ENCODE results near the gene PDE2A. TPM values are rescaled to one million over a fixed set of nuclear protein-coding genes. Genes with fewer than 3 reads are reported as not detected.

PDE2A gene
- total RNA-seq, 6 donors from 2014 or later: 4.7 to 46.1 (median 16.7) TPM

GRCh38 chr11:72688486-72688885 lies 14.3 kb upstream of the PDE2A start:
- Histone ChIP-seq H3K9me3 (no peaks in the 10 kb centered on the region), H3K27me3 (no peaks in the 10 kb centered on the region), H3K27ac (no peak overlapping the region), H3K4me1 (peaks cover 4 to 15% (median 10%) of the 10 kb centered on the region in 4 donors), H3K4me3 (no peak overlapping the region), H3K36me3 (peaks cover 33 to 97% (median 88%) of the 10 kb centered on the region in 4 donors)
- ATAC-seq (ENCODE audit: low FRiP score in 2 of 2) (no peak), DNase-seq (no peak)
- 86 to 91% methylated on average over 6 to 7 of the region's 7 CpGs for WGBS, 2 donors
- TF ChIP-seq POLR2AphosphoS5 (IDR thresholded peaks at IDR 0.05): no peak
- TF ChIP-seq CTCF (IDR thresholded peaks at IDR 0.05): no peak
- no peak for TF ChIP-seq EP300 (IDR thresholded peaks at IDR 0.05)

GRCh38 chr11:72687326-72687725 lies 13.1 kb upstream of the PDE2A start:
- Histone ChIP-seq H3K9me3 (no peaks in the 10 kb centered on the region), H3K36me3 (peaks cover 22 to 91% (median 77%) of the 10 kb centered on the region in 4 donors), H3K27me3 (no peaks in the 10 kb centered on the region), H3K4me1 (peaks cover 4 to 15% (median 10%) of the 10 kb centered on the region in 4 donors), H3K27ac (no peak overlapping the region), H3K4me3 (no peak overlapping the region)
- no peak for ATAC-seq (ENCODE audit: low FRiP score in 2 of 2)
- DNase-seq: no peak
- WGBS, 2 donors: 80 to 97% methylated on average over 1 to 7 of the region's 7 CpGs
- TF ChIP-seq CTCF (IDR thresholded peaks at IDR 0.05) (no peak), POLR2AphosphoS5 (IDR thresholded peaks at IDR 0.05) (no peak), POLR2A (IDR thresholded peaks at IDR 0.05) (no peak), EP300 (IDR thresholded peaks at IDR 0.05) (no peak)

- Histone ChIP-seq H3K27me3 (no peaks in the 10 kb centered on the region), H3K4me3 (no peak overlapping the region), H3K27ac (peak overlapping the region; percentile 27 to 71 (median 38)), H3K4me1 (peaks cover 4 to 18% (median 10%) of the 10 kb centered on the region in 4 donors), H3K9me3 (no peaks in the 10 kb centered on the region), H3K36me3 (peaks cover 22 to 85% (median 71%) of the 10 kb centered on the region in 4 donors)
- TF ChIP-seq EP300 (IDR thresholded peaks at IDR 0.05) (no peak), POLR2AphosphoS5 (IDR thresholded peaks at IDR 0.05) (no peak), CTCF (IDR thresholded peaks at IDR 0.05) (no peak), POLR2A (IDR thresholded peaks at IDR 0.05) (no peak)
- DNase-seq (no peak), ATAC-seq (ENCODE audit: low FRiP score in 2 of 2) (peak in 1 of 2 donors; percentile 2)
- WGBS, 2 donors: 80 to 89% methylated on average over 8 of the region's 8 CpGs
Observed at GRCh38 chr11:72686639-72687220, 12.5 kb upstream of the PDE2A start.

- peaks cover 15 to 76% (median 64%) of the 10 kb centered on the region in 4 donors for H3K36me3 ChIP-seq
- 68 to 82% methylated on average over 10 to 24 of the region's 24 CpGs for WGBS, 2 donors
- no peaks in the 10 kb centered on the region for H3K27me3 ChIP-seq
- H3K4me3 ChIP-seq: no peak overlapping the region
- peaks cover 8 to 27% (median 14%) of the 10 kb centered on the region in 4 donors for H3K4me1 ChIP-seq
- TF ChIP-seq POLR2A (IDR thresholded peaks at IDR 0.05): no peak
- no peak for TF ChIP-seq CTCF (IDR thresholded peaks at IDR 0.05)
- no peak for TF ChIP-seq EP300 (IDR thresholded peaks at IDR 0.05)
- peak in 1 of 2 donors; percentile 77 for TF ChIP-seq POLR2AphosphoS5 (IDR thresholded peaks at IDR 0.05)
- ATAC-seq (ENCODE audit: low FRiP score in 2 of 2): peak in 1 of 2 donors; percentile 75
- no peaks in the 10 kb centered on the region for H3K9me3 ChIP-seq
- DNase-seq: peak in 1 of 2 donors; percentile 74
- peak overlapping the region; percentile 47 to 71 (median 66) for H3K27ac ChIP-seq
Observed at GRCh38 chr11:72685560-72686480, 11.6 kb upstream of the PDE2A start.

Measured in upper lobe of left lung (tissue), 6 donors.